Measurements from ENCODE around the gene RFC5.

DNA sequence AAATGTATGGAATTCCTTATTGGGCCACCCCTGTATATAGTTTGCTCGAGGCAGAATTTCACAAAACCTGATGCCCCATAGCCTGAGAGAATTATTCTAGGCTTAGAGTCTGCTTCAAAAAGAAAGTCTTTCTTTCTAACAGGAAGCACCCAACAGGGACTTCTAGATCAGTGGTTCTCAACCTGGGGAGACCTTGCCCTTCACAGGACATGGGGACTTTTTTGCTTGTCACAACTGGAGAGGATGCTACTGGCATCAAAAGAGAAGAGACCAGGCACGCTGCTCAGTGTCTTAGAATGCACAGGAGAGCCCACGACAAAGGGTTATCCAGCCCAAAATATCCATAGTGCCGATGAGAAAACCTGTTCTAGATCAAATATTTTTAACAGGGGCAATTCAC, 25.6 kb downstream of the RFC5 start:
- TF ChIP-seq, protein P1, sequence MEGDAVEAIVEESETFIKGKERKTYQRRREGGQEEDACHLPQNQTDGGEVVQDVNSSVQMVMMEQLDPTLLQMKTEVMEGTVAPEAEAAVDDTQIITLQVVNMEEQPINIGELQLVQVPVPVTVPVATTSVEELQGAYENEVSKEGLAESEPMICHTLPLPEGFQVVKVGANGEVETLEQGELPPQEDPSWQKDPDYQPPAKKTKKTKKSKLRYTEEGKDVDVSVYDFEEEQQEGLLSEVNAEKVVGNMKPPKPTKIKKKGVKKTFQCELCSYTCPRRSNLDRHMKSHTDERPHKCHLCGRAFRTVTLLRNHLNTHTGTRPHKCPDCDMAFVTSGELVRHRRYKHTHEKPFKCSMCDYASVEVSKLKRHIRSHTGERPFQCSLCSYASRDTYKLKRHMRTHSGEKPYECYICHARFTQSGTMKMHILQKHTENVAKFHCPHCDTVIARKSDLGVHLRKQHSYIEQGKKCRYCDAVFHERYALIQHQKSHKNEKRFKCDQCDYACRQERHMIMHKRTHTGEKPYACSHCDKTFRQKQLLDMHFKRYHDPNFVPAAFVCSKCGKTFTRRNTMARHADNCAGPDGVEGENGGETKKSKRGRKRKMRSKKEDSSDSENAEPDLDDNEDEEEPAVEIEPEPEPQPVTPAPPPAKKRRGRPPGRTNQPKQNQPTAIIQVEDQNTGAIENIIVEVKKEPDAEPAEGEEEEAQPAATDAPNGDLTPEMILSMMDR (IDR thresholded peaks at IDR 0.05) = no peak
- TF ChIP-seq POLR2AphosphoS5 (IDR thresholded peaks at IDR 0.05) (no peak), POLR2A (IDR thresholded peaks at IDR 0.05) (no peak)
